ENCODE results near the gene TLE6.

Gene TLE6

DNA sequence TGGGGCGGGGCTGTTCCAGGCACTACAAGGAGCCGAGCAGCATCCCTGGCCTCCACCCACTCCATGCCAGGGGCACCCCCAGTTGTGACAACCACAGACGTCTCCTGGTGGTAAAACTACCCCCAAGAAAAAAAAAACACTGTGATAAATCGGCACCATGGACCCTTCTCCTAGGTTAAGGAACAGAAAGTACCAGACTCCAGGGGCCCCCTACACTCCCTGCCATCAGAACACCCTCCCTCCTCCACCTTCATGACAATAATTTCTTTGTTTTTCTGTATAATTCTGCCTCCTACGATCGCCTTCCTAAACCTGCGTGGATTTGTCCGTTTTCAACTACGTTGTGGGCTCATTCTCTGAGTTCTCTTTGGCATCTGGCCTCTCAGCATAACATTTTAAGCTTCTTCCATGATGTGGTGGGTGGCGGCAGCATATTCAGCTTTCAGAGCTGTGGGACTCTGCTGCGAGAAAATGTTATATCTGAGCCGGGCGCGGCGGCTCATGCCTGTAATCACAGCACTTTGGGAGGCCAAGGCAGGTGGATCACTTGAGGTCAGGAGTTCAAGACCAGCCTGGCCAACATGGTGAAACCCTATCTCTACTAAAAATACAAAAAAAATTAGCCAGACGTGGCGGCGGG is 43.1 kb downstream of the TLE6 start:
- H3K27ac Mint-ChIP-seq = no peak overlapping the region
- CTCF ChIA-PET = no interaction called here
- peaks cover 26% of the 10 kb centered on the region for H3K4me1 Mint-ChIP-seq

GRCh38 chr19:3024509-3024869 is 47.1 kb downstream of the TLE6 start:
- Mint-ChIP-seq H3K27ac (no peak overlapping the region), H3K9me3 (no peaks in the 10 kb centered on the region), H3K27me3 (peaks cover 51% of the 10 kb centered on the region), H3K36me3 (no peaks in the 10 kb centered on the region), H3K4me3 (no peak overlapping the region), H3K4me1 (peaks cover 33% of the 10 kb centered on the region)
- CTCF ChIA-PET = no interaction called here
- DNase-seq = no peak

More for the DNA sequence above, 43.1 kb downstream of the TLE6 start:
- H3K4me3 Mint-ChIP-seq = no peak overlapping the region
- DNase-seq = no peak
- H3K36me3 Mint-ChIP-seq = no peaks in the 10 kb centered on the region
- no peaks in the 10 kb centered on the region for H3K9me3 Mint-ChIP-seq
- peaks cover 13% of the 10 kb centered on the region for H3K27me3 Mint-ChIP-seq

DNA sequence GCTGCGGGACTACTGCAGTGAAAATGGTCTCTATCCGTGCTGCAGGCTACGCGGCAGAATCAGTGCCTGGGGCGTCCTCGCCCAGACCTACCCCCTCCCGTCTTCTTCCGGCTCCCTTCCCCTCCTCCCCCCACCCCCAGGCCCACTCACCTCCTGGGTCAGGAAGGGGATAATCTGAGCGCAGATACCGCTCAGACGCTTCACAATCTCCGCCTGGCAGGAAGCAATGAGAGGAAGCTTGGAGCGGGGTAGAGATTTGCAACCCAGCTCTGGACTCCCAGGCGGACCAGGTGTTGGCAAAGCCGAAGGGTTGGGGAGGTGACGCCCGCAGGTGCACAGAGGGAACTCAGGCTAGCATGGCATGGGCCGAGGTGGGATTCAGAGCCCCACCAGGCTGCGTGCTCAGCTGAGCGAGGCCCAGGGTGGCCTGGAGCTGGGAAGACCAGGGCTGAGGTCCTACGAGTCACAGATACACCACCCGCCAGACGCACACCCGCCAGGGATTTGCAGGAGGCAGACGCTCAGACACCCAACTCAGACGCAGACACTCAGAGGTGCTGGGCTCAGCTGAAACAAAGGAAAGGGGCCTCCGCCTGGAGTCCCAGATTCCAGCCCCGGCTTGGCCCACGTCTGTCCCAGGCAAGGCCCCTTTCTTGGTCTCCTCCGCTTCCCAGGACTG is 47.6 kb downstream of the TLE6 start:
- peak; percentile 34 for DNase-seq
- H3K27ac Mint-ChIP-seq = no peak overlapping the region
- no peaks in the 10 kb centered on the region for H3K36me3 Mint-ChIP-seq
- peaks cover 39% of the 10 kb centered on the region for H3K4me1 Mint-ChIP-seq
- H3K27me3 Mint-ChIP-seq = peaks cover 56% of the 10 kb centered on the region
- CTCF ChIA-PET = no interaction called here
- H3K4me3 Mint-ChIP-seq = no peak overlapping the region
- H3K9me3 Mint-ChIP-seq = no peaks in the 10 kb centered on the region

DNA sequence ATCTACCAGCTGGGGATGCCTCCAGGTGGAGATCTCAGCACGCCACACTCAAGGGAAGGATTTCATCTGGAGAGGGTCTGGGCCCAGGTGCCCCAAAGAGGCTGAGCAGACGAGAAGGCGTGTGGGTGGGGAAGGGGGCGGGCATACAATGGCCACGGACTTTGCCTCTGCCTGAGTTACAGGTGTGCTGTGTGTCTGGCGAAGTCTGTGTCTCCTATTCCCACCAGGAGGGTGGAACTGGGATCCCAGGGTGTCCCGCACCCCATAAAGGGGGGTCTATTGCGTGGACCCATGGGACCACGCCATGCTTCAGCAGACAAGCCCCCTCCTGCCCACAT is 48.2 kb downstream of the TLE6 start:
- DNase-seq = no peak
- H3K27me3 Mint-ChIP-seq = peaks cover 61% of the 10 kb centered on the region
- no peak overlapping the region for H3K27ac Mint-ChIP-seq
- H3K4me3 Mint-ChIP-seq = no peak overlapping the region
- CTCF ChIA-PET = no interaction called here
- no peaks in the 10 kb centered on the region for H3K36me3 Mint-ChIP-seq
- H3K4me1 Mint-ChIP-seq = peaks cover 41% of the 10 kb centered on the region
- no peaks in the 10 kb centered on the region for H3K9me3 Mint-ChIP-seq

GRCh38 chr19:3026768-3027167 is 49.4 kb downstream of the TLE6 start:
- no peak overlapping the region for H3K27ac Mint-ChIP-seq
- peaks cover 41% of the 10 kb centered on the region for H3K4me1 Mint-ChIP-seq
- no peak overlapping the region for H3K4me3 Mint-ChIP-seq
- H3K9me3 Mint-ChIP-seq = no peaks in the 10 kb centered on the region
- no peaks in the 10 kb centered on the region for H3K36me3 Mint-ChIP-seq
- H3K27me3 Mint-ChIP-seq = peaks cover 74% of the 10 kb centered on the region
- DNase-seq = no peak
- CTCF ChIA-PET = no interaction called here

DNA sequence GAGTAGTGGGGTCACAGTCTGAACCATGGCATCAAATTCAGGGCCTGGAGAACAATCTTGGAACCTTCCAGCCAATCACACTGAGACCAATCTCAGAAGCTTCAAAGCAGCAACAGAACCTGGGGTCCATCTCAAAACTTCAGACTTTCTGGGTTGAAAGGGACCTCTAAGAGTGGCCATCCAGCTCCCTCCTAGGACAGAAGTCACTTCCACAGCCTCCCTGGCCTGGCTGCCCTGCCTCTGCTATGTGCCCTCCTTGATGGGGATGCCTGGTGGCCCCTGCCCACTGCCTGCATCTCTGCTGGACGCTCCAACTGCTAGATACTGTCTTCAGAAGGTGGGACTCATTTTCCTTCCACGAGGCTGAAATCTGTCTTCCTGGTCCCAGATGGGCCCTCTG is 49.9 kb downstream of the TLE6 start:
- CTCF ChIA-PET = no interaction called here
- H3K4me3 Mint-ChIP-seq = no peak overlapping the region
- peaks cover 79% of the 10 kb centered on the region for H3K27me3 Mint-ChIP-seq
- peaks cover 41% of the 10 kb centered on the region for H3K4me1 Mint-ChIP-seq
- H3K9me3 Mint-ChIP-seq = no peaks in the 10 kb centered on the region
- DNase-seq = no peak
- H3K27ac Mint-ChIP-seq = no peak overlapping the region
- no peaks in the 10 kb centered on the region for H3K36me3 Mint-ChIP-seq

DNA sequence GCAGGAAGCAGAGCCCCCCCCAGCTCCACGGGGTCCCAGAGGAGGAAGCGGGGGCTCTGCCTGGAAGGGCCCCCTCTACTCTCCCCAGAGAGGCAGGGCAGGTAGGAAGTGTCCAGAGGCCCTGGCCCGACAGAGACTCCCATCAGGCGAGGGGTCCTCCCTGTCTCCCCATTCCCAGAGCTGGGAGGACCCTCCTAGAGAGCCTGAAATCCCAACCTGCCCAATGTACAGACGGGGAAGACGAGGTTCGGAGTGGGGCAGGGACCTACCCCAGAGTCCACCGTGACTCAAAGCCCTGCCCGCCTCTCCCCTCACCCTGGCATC is 50.6 kb downstream of the TLE6 start:
- Mint-ChIP-seq H3K4me1 (peaks cover 36% of the 10 kb centered on the region), H3K27ac (no peak overlapping the region), H3K36me3 (no peaks in the 10 kb centered on the region), H3K27me3 (peaks cover 86% of the 10 kb centered on the region), H3K9me3 (no peaks in the 10 kb centered on the region), H3K4me3 (peak overlapping the region; percentile 60)
- no peak for DNase-seq
- CTCF ChIA-PET = no interaction called here

GRCh38 chr19:3028305-3029064 is 51.1 kb downstream of the TLE6 start:
- Mint-ChIP-seq H3K4me3 (peak overlapping the region; percentile 60), H3K9me3 (no peaks in the 10 kb centered on the region), H3K27me3 (peaks cover 91% of the 10 kb centered on the region), H3K4me1 (peaks cover 32% of the 10 kb centered on the region), H3K36me3 (no peaks in the 10 kb centered on the region), H3K27ac (no peak overlapping the region)
- peak; percentile 39 for DNase-seq
- CTCF ChIA-PET = no interaction called here

DNA sequence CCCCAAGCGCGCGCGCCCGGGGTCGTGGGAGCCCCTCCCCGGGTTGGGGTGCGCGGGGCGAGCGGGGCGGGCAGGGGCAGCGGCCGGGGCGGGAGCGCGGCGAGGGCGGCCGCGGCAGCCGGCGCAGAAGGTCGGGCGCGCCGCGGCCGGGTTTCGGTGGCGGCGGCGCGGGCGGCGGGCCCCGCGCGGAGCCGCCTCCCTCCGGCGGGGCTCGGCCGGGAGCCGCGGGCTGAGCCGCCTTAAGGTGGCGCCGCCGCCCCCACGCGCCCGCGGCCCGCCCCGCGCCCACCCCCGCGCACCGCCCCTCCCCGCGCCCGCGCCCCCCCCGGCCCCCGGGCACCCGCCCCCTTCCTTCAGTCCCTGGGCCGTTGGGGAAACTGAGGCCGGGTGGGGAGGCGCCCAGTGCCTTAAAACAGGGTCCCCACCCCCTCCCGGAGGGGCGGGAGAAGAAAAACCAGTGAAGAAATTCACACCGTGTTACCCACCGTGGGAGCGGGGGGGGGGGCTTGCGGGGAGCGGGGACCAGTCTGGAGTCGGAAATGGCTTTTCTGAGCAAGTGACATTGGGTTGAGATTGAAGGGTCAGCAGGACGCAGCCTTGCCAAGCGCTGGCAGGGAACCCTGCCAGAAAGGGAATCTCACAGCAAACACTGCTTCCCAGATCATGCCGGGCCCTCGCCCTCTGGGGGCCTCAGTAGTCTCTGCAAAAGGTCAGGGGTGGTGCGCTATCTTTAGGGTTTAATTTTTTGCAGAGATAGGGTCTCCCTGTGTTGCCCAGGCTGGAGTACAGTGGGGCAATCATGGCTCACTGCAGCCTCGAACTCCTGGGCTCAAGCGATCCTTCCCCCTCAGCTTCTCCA is 51.9 kb downstream of the TLE6 start, which contains the start of gene TLE2:
Gene TLE2, minus strand, starts transcription at position 216 of the 859 bp plus-strand sequence. CDS start 376 bp downstream, outside the sequence.
- Mint-ChIP-seq H3K27ac (no peak within 1 kb of the TSS), H3K36me3 (no peaks in the 10 kb centered on the region), H3K4me1 (peaks cover 31% of the 10 kb centered on the region), H3K9me3 (no peaks in the 10 kb centered on the region), H3K4me3 (peak within 1 kb of the TSS; percentile 63), H3K27me3 (peaks cover 97% of the 10 kb centered on the region)
- no peak for DNase-seq
- CTCF ChIA-PET = no interaction called here

- no peak overlapping the region for H3K27ac Mint-ChIP-seq
- H3K36me3 Mint-ChIP-seq = no peaks in the 10 kb centered on the region
- CTCF ChIA-PET = no interaction called here
Measured at GRCh38 chr19:3031607-3031867, 54.2 kb downstream of the TLE6 start.

GRCh38 chr19:3033595-3034405 is 56.4 kb downstream of the TLE6 start:
- no peak for DNase-seq
- peaks cover 66% of the 10 kb centered on the region for H3K27me3 Mint-ChIP-seq
- no peak overlapping the region for H3K27ac Mint-ChIP-seq
- no peaks in the 10 kb centered on the region for H3K36me3 Mint-ChIP-seq
- no peak overlapping the region for H3K4me3 Mint-ChIP-seq
- CTCF ChIA-PET = interaction anchor here (0.6 kb wide), 1 partner anchor 71 kb away, joined by 3 read pairs; no protein-coding TSS in a partner anchor
- H3K9me3 Mint-ChIP-seq = no peaks in the 10 kb centered on the region
- peaks cover 35% of the 10 kb centered on the region for H3K4me1 Mint-ChIP-seq

More at GRCh38 chr19:3031607-3031867, 54.2 kb downstream of the TLE6 start:
- H3K9me3 Mint-ChIP-seq = no peaks in the 10 kb centered on the region
- peaks cover 87% of the 10 kb centered on the region for H3K27me3 Mint-ChIP-seq
- H3K4me1 Mint-ChIP-seq = peaks cover 33% of the 10 kb centered on the region
- no peak overlapping the region for H3K4me3 Mint-ChIP-seq
- no peak for DNase-seq

- H3K27me3 Mint-ChIP-seq = peaks cover 65% of the 10 kb centered on the region
- H3K9me3 Mint-ChIP-seq = no peaks in the 10 kb centered on the region
- no peak overlapping the region for H3K4me3 Mint-ChIP-seq
- no peak overlapping the region for H3K27ac Mint-ChIP-seq
- no peaks in the 10 kb centered on the region for H3K36me3 Mint-ChIP-seq
- peaks cover 35% of the 10 kb centered on the region for H3K4me1 Mint-ChIP-seq
- DNase-seq = no peak
- CTCF ChIA-PET = interaction anchor here (0.6 kb wide), 1 partner anchor 72 kb away, joined by 3 read pairs; no protein-coding TSS in a partner anchor
Measured at GRCh38 chr19:3034406-3034655, 57.0 kb downstream of the TLE6 start.

DNA sequence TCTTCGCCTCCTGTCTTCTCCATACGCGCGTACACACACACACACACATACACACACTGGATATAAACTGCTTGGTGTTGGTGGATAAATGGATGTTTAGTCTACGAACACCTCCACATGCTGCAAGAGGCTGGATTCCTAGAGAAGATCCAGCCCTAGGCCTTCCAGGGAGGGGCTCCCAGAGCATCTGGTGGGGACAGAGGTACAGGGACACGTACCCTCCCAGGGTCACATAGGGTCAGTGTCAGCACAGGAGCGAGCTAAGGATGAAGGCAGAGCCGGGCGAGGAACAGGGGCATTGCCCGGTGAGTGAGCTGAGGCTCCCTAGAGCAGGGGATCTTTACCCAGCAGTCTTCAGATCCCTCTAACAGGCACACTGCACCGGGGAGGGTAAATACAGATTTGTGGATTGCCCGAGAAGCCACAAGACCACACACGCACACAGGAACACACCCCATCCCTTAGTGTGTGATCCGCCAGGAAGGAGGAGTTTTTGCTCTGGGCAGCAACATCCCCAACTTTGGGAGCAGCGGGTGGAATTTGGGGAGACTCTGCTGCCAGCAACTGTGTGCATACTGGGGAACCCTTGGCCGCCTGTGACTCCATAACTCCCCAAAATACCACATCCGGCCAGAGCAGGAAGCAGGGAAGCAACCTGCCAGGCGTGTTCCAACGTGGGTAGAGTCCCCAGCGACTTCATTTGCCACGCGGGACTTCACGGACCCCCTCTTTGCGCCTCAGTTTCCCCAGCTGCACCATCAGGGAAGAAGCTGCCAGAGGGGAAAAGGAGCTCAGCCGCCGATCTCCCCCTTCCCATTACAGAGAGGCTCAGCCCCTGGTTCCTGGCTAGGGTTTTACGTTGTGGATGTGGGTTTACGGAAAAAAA is 57.5 kb downstream of the TLE6 start:
- H3K9me3 Mint-ChIP-seq = no peaks in the 10 kb centered on the region
- no peaks in the 10 kb centered on the region for H3K36me3 Mint-ChIP-seq
- peak; percentile 72 for DNase-seq
- H3K27ac Mint-ChIP-seq = peak overlapping the region; percentile 96
- peaks cover 65% of the 10 kb centered on the region for H3K27me3 Mint-ChIP-seq
- H3K4me3 Mint-ChIP-seq = peak overlapping the region; percentile 75
- peaks cover 30% of the 10 kb centered on the region for H3K4me1 Mint-ChIP-seq
- CTCF ChIA-PET = interaction anchor here (0.6 to 2.5 kb wide), 5 partner anchors 69 to 183 kb away, joined by 3 to 12 read pairs (median 6); no protein-coding TSS in a partner anchor

Measured in activated naive CD4-positive, alpha-beta T cell treated with anti-CD3 and anti-CD28 coated beads, Interleukin-2, amount 10 ng/mL, durations not matched to agents 7 days and 5 days (primary cell).